HG02610 (cell line): Measurements from ENCODE around the gene CCBE1.

ENCODE experiments used
- ATAC-seq: cut with Tn5 transposase; IDR thresholded peaks from one replicate; pipeline ENCODE4 v1.9.1; 2021; ENCODE audit warnings: mild to moderate bottlenecking, moderate library complexity; ENCODE audit not compliant: unreplicated experiment

Gene CCBE1

DNA sequence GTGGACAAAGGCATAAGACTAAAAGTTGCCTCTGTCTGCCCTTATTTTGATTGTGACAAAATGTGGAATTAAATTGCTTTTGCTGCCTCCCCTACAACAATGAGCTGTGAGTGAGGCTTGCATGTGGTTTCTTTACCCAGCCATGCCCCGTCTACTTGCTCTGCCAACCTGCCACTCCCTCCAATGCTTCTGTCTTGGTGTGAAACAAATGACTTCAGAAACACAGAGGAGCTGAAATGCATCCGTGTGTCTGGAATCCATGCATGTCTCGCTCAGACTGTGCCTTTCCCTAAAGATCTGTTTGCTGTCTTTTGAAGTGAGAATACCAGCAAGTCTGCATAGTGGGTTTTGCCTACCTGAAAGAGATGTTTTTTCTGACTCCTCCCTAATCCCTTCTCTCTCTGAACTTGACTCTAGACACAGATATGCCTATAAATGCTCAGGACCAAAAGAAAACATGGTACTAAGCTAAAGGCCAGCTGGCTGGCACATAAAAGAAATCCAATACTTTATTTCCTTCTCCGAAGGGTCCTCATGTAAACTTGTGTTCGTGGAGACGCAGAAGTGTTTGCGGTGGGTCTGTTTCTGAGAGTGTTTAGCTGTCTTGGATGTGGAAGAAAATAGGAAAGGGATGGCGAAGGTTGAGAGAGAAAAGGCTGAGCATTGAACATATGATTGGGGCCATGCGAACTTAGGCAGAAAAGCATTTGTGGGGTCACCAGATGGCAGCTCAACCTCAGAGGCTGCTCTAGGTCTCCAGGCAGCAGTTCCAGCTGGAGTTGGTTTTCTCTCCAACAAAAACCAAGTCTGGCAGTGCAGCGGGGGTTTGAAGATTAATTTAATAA is 120.5 kb downstream of the CCBE1 start:
- no peak for ATAC-seq

DNA sequence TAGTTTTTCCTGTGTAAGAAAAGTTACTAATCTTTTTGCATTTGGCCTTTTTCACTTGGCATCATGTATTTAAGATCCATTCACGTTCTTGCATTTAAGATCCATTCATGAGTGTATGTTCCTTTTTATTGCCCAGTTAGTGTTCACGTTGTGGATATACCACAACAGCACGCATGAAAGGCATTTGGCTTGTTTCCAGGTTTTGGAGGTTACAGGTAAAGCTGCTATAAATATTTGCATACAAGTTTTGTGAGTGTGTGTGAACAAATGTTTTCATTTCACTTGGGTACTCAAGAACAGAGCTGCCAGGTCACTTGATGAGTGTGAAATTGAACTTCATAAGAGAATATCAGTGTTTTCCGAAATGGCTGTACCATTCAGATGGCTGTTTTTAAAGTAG is 121.2 kb downstream of the CCBE1 start:
- ATAC-seq: no peak

DNA sequence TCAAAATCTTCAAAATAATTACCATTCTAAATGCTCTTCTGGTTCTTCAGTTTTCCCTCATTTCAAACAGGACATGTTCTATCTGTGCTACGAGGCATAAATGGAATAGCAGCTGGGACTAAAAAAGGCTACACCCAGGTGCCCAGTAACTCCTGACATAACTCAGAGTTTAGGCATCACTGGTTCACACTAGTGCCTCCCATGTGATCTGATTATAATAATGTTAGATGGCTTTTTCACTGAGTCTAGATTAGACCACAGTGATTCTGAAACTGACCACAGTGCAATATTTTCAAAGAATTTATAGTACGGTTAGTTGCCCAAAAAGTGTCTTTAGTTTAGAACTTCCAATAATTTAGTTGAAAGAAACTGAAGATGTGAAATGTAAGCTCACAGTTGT is 123.3 kb downstream of the CCBE1 start:
- ATAC-seq: no peak

DNA sequence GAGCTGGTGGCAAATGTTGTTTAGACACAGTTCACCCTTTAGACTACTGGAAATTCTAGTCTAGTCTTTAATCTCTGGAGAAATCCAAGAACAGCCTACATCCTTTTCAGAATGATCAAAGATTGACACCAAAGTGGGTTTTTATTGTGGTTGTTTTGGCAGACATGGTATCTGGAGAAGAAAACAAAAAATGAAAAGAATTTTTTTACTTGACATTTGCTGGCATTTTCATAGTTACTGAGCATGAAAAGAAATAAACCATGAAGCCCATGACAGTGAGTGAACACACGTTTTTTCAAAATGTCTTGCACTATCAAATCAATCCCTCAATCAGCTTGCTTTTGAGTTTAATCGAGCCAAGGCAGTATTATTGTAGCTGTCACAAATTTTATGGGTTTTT is 125.3 kb downstream of the CCBE1 start:
- ATAC-seq: no peak

DNA sequence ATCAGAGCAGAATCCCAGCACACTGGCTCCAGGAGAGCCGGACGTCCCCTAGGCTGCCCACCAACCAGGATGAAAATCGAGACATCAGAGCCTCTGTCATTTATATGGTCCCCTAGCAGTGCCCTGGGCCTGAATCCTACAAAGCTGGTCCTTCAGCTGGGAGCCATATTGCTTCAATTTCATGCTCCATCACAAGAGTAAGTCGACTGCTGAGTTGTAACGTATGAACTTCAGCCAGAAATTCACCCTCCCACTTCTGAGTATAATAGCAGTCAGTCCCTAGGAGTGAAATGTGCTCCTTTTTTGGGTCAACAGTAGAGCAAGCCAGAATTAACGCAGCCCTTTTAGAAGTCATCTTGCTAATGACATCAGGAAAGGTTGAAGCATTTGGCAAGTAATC is 126.4 kb downstream of the CCBE1 start:
- no peak for ATAC-seq

DNA sequence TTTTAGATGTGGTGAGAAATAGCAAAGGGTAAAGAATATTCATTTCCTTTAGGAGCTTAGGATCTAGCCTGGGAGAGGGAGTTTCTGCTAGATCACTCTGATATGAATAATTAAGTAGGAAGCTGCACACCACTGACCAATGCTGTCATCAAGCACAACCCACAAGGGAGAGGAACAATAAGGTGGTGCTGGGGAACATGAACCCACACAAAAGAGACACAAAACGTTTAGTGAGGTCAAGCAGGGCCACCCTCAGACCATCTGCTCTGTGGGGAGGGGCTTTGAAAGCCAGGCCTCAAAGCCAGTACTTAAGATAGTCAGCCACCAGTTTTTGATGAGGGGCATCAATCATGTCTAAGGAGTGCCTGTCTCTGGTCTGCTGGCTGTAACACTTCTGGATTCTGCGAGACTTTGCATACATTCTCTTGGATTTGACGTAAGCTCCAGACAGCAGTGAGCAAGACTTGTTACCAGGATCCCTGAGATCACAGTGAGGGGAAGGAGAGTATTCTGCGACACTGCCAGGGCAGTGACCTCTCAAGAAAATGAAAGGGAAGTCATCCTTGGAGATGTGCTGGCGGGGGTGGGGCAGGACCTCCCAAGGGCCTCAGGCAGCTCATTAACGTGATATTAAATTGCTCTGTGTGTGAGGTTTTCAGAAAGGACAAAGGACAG is 127.0 kb downstream of the CCBE1 start:
- no peak for ATAC-seq

DNA sequence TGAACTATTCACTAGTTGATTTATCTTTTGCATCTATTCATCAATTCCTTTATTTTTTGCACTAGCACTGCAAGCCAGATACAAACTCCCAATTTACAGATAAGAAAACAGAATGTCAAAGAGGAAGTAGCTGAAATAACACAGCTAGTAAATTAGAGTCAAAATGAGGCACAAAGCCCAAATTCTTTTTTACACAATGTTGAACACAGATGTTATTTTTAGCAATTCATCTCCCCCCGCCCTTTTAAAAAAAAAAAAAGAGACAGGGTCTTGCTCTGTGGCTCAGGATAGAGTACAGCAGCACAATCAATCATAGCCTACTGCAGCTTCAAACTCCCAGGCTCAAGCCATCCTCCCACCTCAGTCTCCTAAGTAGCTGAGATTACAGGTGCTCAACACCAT is 127.8 kb downstream of the CCBE1 start:
- ATAC-seq: no peak

DNA sequence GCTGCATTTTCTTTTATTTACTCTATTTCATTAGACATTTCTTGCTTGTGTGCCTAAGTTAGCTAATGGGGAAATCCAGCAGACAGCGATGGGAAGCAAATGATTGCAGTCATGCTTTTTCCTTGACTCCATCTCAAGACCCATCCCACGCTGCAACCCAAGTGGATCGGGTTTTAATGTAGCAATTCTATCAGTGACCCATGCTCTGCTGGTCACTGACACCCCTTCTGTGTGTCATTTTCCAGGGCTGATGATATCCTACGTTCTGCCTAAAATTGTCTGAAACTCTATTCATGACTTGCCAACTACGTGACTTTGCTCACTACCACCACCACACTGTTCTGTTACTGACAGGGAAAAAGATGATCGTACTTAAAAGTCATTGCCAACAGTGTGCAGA is 129.8 kb downstream of the CCBE1 start:
- ATAC-seq: no peak

DNA sequence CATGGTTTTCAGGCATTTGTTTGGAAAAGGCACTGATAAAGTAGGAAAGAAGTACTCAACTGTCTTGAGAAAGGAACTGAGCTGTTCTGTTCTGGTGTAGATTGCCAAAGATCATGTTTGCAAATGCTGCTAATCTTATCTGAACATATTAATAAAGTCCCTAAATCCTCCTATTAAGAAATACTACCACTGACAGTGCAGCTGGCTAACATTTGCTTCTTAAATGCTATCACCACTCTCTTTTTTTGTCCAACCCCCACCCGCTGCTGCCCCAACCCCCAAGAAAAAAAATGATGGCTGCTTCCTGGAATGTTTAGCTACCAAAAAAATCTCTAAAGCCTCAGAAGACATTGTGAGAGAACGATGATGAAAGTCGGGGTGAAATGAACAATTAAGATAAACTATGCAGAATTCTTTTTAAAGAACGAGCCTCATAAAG is 130.7 kb downstream of the CCBE1 start:
- no peak for ATAC-seq

DNA sequence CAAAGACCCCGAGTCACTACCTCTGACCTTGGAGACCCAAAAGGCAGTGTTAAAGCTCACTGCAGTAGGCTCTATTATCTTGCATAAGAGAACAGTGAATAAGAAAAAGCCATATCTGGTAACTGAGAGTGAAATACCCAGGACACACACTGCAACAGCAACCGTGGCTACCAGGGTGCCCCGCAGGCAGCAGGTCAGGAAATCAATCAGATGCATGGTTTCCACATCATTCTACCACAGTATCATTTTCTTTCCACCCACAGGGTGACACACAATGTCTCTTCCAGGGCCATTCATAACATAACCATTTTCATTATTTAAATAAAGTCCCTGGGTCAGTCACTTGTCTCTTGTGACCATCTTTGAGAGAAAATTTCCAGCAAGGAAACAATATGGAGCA is 131.3 kb downstream of the CCBE1 start:
- no peak for ATAC-seq

DNA sequence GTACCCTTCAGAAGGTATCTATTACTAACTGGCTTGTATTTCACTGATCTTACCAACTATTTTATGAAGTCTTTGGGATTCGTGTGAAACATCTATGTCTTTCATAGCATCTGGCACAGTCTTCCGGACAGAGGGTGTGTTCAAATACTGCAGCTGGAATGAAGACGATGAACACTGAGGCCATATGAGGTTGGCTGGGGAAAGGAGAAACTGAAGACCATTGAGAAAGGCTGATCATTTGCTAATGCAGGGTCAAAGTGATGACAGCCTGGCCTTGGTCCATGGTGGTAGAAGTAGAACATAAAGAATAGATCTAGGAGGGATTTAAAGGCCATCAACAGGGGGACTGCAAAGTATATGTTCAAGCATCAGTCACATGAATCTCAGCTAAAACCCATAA is 132.7 kb downstream of the CCBE1 start:
- no peak for ATAC-seq

DNA sequence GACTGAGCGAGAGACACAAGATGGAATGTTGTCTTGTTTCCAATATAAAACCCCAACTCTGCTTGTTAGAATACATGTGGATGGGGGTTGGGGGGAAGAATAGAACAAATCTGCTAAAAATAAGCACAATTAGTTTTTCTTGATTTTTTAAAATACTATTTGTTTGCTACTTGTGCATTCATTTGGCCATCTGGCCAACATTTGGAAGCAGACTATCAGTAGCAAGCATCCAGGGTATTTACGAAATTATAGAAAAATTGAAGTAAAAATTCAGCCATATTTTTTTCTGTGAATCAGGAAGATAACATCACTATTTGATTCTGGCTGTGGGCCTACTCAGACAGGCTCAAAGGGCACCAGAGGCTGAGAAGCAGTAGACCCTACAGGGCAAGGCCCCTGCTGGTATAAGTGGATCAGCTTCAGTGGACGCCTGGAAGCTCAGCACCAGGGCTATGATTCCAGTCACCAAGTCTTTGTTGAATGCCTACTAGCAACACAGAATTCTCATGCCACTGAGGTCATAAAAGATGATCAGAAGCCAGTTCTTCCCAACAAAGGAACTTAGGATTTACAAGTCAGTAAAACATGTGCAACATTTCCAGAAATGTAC is 133.9 kb downstream of the CCBE1 start:
- no peak for ATAC-seq

DNA sequence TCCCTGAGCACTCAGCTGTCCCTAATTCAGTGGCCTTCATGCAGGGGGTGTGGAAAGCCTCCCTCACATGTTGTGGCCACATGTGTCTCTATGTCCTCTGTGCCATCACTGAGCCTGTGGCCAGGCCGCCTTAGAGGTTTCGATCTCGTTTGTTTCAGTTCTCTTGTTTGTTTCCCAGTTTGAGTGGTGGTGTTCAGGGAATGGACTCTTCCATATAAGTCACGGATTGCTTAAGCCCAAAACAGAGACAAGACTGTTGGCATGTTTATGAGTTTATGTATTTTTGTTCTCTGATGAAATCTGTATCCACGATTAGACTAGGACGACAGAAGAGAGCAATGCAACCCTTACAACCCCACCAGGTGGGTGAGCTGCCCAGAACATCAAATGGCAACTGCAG is 134.5 kb downstream of the CCBE1 start:
- ATAC-seq: no peak

DNA sequence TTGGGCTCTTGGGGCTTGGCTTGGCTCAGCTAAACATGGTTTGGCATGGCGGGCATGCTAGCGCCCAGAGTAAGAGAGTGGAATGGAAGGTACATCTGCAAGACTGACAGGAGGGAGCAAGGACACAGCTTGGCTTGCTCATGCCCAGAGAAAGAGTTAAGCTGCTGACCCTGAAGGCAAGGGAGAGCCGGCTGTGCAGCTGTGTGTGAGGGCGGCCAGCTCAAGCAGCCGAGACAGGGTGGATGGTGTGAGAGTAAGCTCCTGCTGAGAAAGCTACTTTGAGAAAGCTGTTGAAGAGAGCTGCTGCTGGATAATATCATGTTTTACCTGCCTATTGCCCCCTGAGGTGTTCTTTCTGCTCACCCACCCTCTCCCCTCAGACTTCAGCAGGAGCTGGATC is 135.6 kb downstream of the CCBE1 start:
- ATAC-seq: no peak

DNA sequence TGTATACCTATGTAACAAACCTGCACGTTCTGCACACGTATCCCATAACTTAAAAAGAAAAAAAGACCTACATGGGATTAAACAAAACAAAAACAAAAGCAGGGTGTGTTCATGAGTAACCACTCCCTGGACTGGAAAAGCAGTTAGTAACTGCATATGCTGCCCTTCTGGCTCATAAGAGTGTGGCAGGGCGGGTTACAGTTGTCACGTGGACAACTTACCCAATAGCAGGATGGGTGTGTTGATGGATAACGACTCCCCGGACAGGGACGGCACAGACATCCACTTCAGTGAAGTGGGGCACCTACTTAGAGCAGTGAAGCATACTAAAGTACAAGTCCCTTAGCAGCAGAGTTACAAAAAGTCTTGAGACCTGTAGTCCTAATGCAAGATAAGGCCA is 136.7 kb downstream of the CCBE1 start:
- no peak for ATAC-seq

DNA sequence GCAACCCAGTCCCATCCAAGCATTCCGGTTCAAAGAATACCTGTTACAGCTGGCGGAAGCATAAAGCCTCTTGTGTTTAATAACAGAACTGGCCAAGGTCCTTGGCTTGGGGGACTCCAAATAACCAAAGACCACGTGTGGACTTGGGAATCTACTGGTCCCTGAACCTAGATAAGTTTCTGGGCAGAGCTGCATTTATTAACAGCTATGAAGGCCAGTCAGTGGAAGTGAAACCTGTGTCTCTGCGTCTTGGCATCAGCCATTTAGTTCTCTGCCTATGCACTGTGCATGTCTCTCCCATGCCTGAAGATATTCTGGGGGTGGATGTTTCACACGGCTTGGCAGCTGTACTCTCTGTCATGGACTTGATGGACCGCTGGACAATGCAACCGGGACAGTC is 137.7 kb downstream of the CCBE1 start:
- ATAC-seq: no peak

DNA sequence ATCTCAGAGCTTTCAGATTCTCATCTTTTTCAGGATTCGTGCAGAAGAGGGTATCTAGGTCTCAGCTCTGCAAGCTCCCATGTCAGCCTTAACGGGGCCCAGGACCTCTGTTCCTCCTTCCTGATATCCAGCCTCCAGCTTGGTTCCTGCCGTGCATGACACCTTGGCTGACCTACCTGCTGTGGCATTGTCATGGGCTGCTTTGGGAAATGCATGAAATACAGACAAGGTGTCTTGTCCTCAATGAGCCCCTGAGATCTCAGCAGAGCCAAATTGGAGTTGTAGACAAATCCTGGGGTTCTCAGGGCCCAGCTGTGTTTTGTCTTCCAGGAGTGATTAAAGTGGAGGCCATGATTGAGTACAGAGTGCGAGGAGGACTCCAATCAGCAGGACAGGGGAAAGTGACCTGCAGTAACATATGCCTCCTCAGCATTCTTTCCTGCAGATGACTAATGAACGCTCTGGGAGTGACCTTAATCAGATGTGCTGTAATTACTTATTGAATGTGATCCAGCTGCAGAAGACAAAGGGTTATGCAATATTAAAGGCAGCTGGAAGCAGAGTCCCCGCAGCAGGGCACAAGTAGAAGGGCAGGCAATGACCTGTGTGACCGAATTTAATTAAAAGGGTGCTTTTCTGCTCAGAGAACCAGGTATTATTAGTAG is 141.1 kb downstream of the CCBE1 start:
- no peak for ATAC-seq

DNA sequence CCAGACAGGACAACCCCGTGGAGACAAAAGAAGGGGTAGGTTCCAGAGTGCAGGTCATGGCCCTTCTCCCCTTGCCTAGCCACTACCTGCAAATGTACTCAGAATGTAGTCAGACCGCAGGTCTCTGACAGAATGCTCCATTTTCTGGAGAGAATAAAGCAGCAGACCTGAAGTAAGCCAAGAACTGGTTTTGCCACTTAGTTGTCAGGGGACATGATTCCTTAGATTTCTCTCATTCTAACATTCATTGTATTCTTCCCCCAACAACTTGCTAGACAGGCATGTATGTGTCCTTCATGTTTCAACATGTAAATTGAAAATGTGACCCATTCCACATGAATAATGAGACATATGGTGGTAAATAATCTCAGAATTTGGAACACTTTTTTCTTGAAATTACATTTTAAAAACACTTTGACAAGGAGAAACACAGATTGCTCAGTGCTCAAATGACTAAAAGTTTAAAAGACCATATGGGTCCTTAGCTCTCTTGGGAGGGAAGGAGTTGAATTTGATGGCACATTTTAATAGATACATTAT is 142.4 kb downstream of the CCBE1 start:
- ATAC-seq: no peak

DNA sequence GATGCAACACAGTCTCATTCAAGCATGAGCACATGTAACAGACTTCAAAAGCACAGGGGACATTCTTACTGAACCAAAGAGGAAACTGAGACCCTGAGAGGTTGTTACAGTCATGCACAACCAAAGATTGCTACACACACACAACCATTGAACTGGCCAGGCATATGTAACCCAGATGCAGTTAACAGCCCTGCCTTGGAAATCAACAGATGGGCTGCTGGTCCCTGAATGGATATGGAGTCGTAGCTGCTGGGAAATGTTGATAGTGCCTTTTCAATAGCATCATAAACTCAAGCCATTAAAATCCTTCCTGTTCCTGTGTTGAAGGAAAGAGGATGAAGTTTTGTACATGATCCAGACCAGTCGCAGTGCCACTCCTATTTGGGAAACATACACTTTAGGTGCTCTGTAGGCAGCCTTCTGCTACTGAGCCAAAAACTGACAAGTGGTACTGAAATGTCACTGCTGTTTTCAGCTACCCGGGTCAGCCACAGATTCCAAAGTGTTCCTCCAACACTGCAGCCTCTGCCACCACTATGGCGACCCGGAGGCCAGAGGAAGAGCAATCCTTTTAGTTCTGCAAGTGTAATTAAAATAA is 143.9 kb downstream of the CCBE1 start:
- ATAC-seq: no peak

DNA sequence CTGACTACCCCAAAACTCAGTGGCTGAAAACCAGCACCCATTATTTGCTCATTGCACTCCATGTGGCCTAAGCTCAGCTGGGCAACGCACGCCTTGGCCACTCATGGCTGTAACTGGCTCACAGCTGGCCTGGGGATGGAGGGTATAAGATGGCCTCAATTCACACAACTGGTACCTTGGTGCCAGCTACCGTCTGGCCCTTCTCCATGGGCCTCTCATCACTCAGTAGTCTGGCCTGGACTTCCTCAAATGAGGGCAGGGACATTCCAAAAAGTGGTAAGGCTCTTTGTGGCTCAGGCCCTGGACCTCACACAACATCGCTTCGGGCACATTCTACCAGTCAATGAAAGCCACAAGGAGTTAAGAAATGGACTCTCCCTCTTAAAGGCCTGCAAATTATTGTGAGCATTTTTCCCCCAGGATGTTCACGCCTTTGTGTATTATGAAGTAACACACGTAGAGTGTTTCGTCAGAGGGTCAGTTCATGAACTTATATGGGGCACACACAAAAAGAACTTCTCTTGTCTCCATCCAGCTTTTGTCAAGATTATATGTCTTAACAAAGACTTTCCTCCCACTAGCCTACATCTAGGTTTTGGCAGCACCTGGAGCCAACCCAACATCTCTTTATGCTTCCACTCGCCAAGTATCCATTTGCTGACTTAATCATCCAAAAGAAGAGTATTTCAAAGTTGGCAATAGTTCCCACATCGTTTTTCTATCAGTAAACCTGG is 145.2 kb downstream of the CCBE1 start:
- no peak for ATAC-seq
